Subcutaneous abdominal adipose tissue (tissue), 5 donors: Measurements from ENCODE around the gene PIWIL4.
A peak's percentile ranks its signal among the peaks of the same experiment; 100 is the strongest.

Experiments
- H3K27ac ChIP-seq: one replicate; pipeline ENCODE4 v1.7.0; 2013; ENCODE audit warnings: low read depth, mild to moderate bottlenecking, inconsistent platforms, low read length, moderate library complexity
- H3K27me3 ChIP-seq, 5 donors: one replicate each; pipeline ENCODE4 v1.7.0; 2013; ENCODE audit warnings: low read length in 5 of 5, inconsistent platforms in 1 of 5; ENCODE audit not compliant: control insufficient read depth in 5 of 5, insufficient read depth in 4 of 5
- H3K36me3 ChIP-seq, 5 donors: one replicate each; pipeline ENCODE4 v1.7.0; 2013; ENCODE audit warnings: low read length in 5 of 5; ENCODE audit not compliant: control insufficient read depth in 5 of 5, insufficient read depth in 5 of 5
- H3K4me1 ChIP-seq, 5 donors: one replicate each; pipeline ENCODE4 v1.7.0; 2013; ENCODE audit warnings: low read length in 5 of 5, mild to moderate bottlenecking in 3 of 5, moderate library complexity in 1 of 5; ENCODE audit not compliant: control insufficient read depth in 5 of 5, insufficient read depth in 5 of 5
- H3K4me3 ChIP-seq, 5 donors: one replicate each; pipeline ENCODE4 v1.7.0; 2013; ENCODE audit warnings: low read length in 5 of 5, low read depth in 1 of 5
- H3K9ac ChIP-seq, 5 donors: one replicate each; pipeline ENCODE4 v1.7.0; 2013; ENCODE audit warnings: low read length in 5 of 5, mild to moderate bottlenecking in 4 of 5, moderate library complexity in 3 of 5
- H3K9me3 ChIP-seq, 5 donors: one replicate each; pipeline ENCODE4 v1.7.0; 2013; ENCODE audit warnings: low read length in 5 of 5; ENCODE audit not compliant: control insufficient read depth in 5 of 5
- donor health status: healthy.
- donor health status: healthy.
- donor health status: healthy.
- donor health status: healthy.
- donor health status: healthy.

PIWIL4 gene

GRCh38 chr11:94567181-94567670, at the start of gene PIWIL4:
PIWIL4 (plus strand) TSS chr11:94567368; CDS start chr11:94567519, 151 bp downstream.
- H3K9ac ChIP-seq, result no peak within 1 kb of the TSS
- H3K27me3 ChIP-seq, result no peaks in the 10 kb centered on the region
- H3K4me3 ChIP-seq, result no peak within 1 kb of the TSS
- no peaks in the 10 kb centered on the region for H3K4me1 ChIP-seq
- no peaks in the 10 kb centered on the region for H3K9me3 ChIP-seq
- no peak within 1 kb of the TSS for H3K27ac ChIP-seq
- no peaks in the 10 kb centered on the region for H3K36me3 ChIP-seq

- no peaks in the 10 kb centered on the region for H3K27me3 ChIP-seq
- no peaks in the 10 kb centered on the region for H3K9me3 ChIP-seq
- no peak overlapping the region for H3K4me3 ChIP-seq
- peaks cover 0 to 3% (median 0%) of the 10 kb centered on the region in 5 donors for H3K4me1 ChIP-seq
- no peak overlapping the region for H3K27ac ChIP-seq
- H3K36me3 ChIP-seq, result no peaks in the 10 kb centered on the region
- H3K9ac ChIP-seq, result no peak overlapping the region
Observed at GRCh38 chr11:94518300-94518699, 48.9 kb upstream of the PIWIL4 start.

GRCh38 chr11:94519478-94520084, 47.6 kb upstream of the PIWIL4 start:
- Histone ChIP-seq H3K4me3 (no peak overlapping the region), H3K9me3 (no peaks in the 10 kb centered on the region), H3K9ac (peak overlapping the region in 1 of 5 donors; percentile 49)

GRCh38 chr11:94521684-94522083, 45.5 kb upstream of the PIWIL4 start:
- no peak overlapping the region for H3K4me3 ChIP-seq
- H3K4me1 ChIP-seq, result peaks cover 0 to 5% (median 3%) of the 10 kb centered on the region in 5 donors
- H3K9ac ChIP-seq, result no peak overlapping the region
- H3K27me3 ChIP-seq, result no peaks in the 10 kb centered on the region
- no peak overlapping the region for H3K27ac ChIP-seq
- no peaks in the 10 kb centered on the region for H3K36me3 ChIP-seq
- no peaks in the 10 kb centered on the region for H3K9me3 ChIP-seq

More at GRCh38 chr11:94519478-94520084, 47.6 kb upstream of the PIWIL4 start:
- Histone ChIP-seq H3K4me1 (peaks cover 0 to 3% (median 0%) of the 10 kb centered on the region in 5 donors), H3K36me3 (no peaks in the 10 kb centered on the region), H3K27me3 (no peaks in the 10 kb centered on the region), H3K27ac (no peak overlapping the region)

- peaks cover 0 to 5% (median 3%) of the 10 kb centered on the region in 5 donors for H3K4me1 ChIP-seq
- H3K9ac ChIP-seq, result no peak overlapping the region
- H3K36me3 ChIP-seq, result no peaks in the 10 kb centered on the region
- no peaks in the 10 kb centered on the region for H3K9me3 ChIP-seq
- H3K4me3 ChIP-seq, result no peak overlapping the region
- no peak overlapping the region for H3K27ac ChIP-seq
- H3K27me3 ChIP-seq, result no peaks in the 10 kb centered on the region
Observed at GRCh38 chr11:94524341-94524740, 42.8 kb upstream of the PIWIL4 start.

GRCh38 chr11:94525546-94526324, 41.4 kb upstream of the PIWIL4 start:
- Histone ChIP-seq H3K9me3 (no peaks in the 10 kb centered on the region), H3K27me3 (no peaks in the 10 kb centered on the region), H3K27ac (no peak overlapping the region), H3K36me3 (no peaks in the 10 kb centered on the region), H3K4me3 (no peak overlapping the region), H3K4me1 (peaks cover 0 to 4% (median 0%) of the 10 kb centered on the region in 5 donors), H3K9ac (no peak overlapping the region)

- H3K27ac ChIP-seq, result no peak overlapping the region
- no peaks in the 10 kb centered on the region for H3K36me3 ChIP-seq
- no peak overlapping the region for H3K9ac ChIP-seq
- peaks cover 0 to 4% (median 0%) of the 10 kb centered on the region in 5 donors for H3K4me1 ChIP-seq
- no peaks in the 10 kb centered on the region for H3K27me3 ChIP-seq
- H3K4me3 ChIP-seq, result no peak overlapping the region
- no peaks in the 10 kb centered on the region for H3K9me3 ChIP-seq
Observed at GRCh38 chr11:94526645-94527438, 40.3 kb upstream of the PIWIL4 start.

GRCh38 chr11:94528551-94528950, 38.6 kb upstream of the PIWIL4 start:
- Histone ChIP-seq H3K4me1 (peaks cover 0 to 9% (median 6%) of the 10 kb centered on the region in 5 donors), H3K9me3 (no peaks in the 10 kb centered on the region), H3K36me3 (no peaks in the 10 kb centered on the region), H3K9ac (no peak overlapping the region), H3K4me3 (no peak overlapping the region), H3K27me3 (no peaks in the 10 kb centered on the region), H3K27ac (no peak overlapping the region)

GRCh38 chr11:94532211-94532610, 35.0 kb upstream of the PIWIL4 start:
- Histone ChIP-seq H3K27ac (no peak overlapping the region), H3K4me1 (peaks cover 0 to 23% (median 21%) of the 10 kb centered on the region in 5 donors), H3K9me3 (no peaks in the 10 kb centered on the region), H3K4me3 (no peak overlapping the region), H3K9ac (no peak overlapping the region), H3K27me3 (no peaks in the 10 kb centered on the region), H3K36me3 (no peaks in the 10 kb centered on the region)
